ENCODE measurements around the gene MIPOL1.
"Not testable (repeated sequence)": the region's sequence is repeated elsewhere in the genome, so short reads cannot be mapped to it uniquely, and the experiment has no call there.

Gene MIPOL1

DNA sequence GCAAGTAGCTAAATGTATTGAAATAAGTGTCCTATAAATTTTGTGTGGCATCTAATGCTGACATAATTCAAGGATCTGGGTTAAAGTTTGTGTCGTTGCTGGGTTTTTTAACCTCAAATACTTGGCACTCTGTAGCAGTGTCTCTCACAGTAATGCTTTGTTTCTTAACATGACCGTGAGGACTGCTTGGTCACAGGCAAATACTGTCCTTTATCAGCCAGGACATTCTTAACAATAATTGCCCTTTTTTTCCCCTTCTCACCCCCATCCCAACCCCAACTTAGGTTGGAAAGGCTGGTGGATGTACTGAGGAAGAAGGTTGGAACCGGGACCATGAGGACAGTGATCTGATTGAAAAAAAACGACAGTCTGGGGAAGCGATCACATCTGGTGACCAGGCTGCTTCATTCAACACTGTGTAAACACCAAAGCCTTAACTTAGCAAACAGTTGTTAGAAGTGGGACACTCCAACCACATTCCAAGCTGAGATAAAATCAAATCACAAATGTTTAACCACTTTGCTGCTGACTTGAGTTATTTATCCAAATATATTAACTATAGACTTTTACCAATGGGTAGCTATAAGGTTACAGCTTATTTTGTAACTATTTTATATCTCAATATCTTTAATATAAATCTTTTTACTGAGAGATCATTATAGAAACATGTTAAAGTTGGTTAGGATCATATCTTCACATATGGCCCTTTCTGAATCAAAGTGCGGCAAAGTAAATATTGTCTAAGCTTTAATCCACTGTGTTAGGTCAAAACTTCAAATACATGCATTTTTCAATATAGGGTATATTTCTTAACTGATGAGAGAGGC is 349.1 kb downstream of the MIPOL1 start:
- DNase-seq (ENCODE audit: low read depth), result no peak

DNA sequence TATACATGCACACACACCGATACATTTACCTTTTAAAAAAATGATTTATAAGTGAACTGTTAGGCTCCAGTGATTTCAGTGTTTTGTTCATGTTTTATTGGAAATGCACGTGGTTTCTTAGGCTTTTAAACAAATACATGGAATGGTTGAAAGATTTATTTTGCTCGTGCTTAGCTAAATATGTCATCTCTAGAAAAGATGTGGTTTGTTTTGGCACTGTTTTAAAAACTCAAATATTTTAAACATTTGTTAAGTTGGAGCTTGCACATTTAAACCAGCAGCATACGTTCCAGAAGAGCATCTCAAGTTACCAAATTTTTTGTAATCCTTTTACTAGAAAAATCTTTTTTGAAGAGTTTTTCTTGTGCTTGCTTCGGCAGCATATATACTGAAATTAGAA is 352.8 kb downstream of the MIPOL1 start:
- no peak for DNase-seq (ENCODE audit: low read depth)

DNA sequence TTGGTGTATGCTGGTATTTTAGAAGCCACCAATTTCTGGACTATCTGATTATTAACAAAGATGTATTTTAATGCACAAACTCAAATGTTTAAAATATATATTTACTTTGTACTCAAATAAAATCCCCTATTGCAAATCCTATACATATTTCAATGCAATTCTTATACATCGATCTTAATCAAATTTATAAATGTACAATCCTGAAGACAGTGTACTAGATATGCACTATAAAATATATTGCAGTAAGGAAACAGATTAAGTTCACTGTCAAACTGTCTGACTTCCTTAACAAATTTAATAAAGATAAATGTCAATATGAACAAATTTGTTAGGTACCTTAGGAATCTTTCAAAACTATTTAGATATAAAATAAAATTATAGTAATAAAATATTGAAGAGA is 353.4 kb downstream of the MIPOL1 start:
- DNase-seq (ENCODE audit: low read depth), result no peak

DNA sequence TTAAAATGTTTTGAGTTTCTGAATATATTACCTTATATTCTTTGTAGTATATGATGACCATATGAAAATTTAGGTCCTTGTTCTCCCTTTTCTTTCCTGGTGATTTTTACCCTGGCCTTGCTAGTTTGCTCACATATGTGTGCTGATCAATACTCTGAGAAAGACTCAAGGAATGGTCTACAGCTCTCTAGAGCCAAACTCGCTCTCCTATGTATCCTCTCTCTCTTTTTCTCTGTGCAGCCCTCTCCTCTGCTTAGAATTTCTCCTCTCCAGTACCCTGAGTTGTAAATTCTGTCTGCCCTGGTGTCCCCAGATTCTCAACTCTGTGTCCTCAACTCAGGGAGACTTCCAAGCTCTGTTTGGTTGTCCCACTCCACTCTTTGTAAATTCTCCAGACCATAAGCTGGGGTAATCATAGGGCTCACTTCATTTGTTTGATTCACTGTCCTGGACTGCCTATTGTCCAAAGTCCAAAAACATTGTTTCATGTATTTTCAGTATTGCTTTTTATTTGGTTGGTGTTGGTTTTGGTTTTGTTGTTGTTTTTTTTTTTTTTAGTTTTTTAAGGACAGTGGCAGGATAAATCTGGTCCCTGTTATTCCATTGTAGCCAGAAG is 356.3 kb downstream of the MIPOL1 start:
- no peak for DNase-seq (ENCODE audit: low read depth)

DNA sequence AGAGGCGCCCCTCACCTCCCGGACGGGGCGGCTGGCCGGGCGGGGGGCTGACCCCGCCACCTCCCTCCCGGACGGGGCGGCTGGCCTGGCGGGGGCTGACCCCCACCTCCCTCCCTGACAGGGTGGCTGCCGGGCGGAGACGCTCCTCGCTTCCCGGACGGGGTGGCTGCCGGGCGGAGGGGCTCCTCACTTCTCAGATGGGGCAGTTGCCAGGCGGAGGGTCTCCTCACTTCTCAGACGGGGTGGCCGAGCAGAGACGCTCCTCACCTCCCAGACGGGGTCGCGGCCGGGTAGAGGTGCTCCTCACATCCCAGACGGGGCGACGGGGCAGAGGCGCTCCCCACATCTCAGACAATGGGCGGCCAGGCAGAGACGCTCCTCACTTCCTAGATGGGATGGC is 357.9 kb downstream of the MIPOL1 start:
- DNase-seq (ENCODE audit: low read depth), result not testable (repeated sequence)

DNA sequence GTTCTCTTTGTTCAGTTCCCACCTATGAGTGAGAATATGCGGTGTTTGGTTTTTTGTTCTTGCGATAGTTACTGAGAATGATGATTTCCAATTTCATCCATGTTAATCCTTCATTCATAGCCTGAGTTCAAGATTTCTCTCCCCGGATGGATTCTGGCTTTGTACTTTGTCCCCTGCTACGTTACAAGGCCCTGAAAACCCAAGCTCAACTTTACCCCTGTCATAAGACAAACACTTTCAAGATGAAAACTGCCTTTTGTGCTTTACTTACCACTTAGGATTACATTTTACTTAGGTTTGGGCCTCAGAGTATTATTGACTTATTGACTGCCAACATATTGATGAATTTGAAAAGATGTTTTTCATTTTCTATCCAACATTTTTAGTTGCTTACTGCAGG is 361.0 kb downstream of the MIPOL1 start:
- no peak for DNase-seq (ENCODE audit: low read depth)

DNA sequence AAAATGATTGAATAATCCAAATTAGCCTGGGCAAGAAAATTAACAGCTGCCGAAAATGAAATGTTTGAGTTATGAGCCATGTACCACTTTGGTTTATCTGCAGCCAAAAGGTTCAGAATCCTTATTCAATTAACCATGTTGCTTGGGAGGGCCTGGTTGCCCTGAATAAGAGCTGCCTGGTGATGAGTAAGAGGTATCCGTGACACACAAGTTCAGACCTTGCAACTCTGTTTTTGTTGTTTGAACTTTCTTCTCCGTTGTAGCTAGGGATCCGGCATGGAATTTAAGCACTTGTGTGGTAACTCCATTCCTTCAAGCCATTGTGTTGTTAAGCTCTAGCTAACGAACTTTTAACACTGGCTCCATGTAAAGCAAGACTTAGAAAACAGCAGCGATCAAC is 361.6 kb downstream of the MIPOL1 start:
- no peak for DNase-seq (ENCODE audit: low read depth)

DNA sequence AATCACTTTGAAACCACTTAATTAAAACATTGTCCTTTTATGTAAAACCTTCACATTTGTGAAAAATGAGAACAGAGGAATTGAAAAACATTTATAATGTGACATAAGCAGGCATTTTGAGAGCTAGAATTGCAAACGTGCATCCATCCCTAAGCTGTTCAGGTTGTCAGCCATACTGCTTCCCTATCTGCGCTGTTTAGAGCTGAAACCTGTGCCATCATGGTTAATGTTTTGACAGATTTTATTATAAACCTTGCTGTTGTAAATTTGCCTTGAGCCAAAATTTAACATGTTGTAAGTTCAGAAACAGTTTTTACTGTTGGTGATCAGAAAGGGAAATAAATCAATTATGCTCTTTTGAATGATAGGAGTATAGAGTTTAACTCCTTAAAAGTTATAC is 365.5 kb downstream of the MIPOL1 start:
- no peak for DNase-seq (ENCODE audit: low read depth)

DNA sequence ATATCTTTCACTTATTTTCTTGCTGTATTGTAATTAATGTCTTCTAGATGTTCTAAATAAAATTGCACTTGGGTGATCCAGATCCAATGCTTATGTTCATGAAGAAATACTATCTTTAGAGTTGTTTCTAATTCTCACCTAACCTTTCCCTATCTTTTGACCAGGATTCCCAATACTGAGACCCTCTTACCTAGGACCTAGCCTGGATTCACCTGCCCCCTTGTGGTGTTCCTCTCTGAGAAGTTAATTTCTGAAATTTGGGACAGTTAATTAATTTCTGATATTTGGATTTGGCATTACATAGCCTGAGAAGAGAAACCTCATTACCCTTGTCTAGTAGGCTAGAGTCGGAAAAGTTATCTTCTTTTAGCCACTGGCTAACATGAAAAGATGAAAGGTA is 367.8 kb downstream of the MIPOL1 start:
- no peak for DNase-seq (ENCODE audit: low read depth)

DNA sequence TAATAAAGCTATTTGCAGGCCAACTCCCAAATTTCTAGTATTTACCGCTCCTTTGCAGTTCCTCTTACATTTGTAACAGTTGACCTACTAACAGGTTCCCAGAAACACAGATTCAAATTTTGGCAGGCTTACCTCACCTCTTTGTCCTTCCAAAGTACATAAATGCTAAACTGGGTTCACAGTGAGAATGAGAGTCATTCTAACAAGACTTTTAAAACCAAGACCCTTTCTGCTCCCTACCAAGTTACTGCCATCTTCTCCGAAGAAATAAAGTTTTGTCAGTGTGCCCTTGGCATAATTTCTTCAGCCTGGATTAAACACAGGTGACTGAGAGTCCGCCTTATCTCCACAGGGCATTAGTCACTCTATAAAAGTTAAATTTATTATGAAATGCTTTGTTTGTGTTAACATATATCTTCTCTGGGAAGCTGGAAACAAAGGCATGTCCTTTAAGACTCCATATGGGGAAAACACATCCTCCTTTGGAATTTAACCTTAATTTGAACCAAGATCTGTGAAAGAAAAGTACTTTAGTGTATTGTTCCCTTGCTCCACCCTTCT is 369.2 kb downstream of the MIPOL1 start:
- no peak for DNase-seq (ENCODE audit: low read depth)

DNA sequence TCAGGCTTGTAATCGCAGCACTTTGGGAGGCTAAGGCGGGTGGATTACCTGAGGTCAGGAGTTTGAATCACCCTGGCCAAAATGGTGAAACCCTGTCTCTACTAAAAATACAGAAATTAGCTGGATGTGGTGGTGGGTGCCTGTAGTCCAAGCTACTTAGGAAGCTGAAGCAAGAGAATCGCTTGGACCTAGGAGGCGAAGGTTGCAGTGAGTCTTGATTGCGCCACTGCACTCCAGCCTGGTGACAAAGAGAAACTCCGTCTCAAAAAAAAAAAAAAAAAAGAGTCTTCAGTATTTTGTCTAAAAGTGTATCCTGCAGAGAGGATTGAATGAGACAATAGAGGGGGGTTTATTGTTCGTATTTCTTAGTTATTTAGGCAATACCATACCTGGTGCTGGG is 372.0 kb downstream of the MIPOL1 start:
- no peak for DNase-seq (ENCODE audit: low read depth)

DNA sequence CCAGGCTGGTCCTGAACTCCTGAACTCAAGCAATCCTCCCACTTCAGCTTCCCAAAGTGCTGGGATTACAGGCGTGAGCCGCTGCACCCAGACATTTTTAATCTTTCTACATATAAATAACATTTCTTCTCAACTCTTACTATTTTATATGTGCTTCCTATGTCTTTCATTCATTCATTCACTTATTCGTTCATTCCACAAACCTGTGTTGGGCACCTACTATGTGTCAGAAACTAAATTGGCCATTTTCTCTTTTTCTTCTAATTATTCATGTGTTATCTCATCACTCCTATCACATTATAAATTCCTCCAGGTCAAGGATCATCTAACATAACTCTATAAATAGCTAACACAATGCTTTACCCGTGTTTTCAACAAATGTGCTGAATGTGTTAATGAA is 373.7 kb downstream of the MIPOL1 start:
- no peak for DNase-seq (ENCODE audit: low read depth)

DNA sequence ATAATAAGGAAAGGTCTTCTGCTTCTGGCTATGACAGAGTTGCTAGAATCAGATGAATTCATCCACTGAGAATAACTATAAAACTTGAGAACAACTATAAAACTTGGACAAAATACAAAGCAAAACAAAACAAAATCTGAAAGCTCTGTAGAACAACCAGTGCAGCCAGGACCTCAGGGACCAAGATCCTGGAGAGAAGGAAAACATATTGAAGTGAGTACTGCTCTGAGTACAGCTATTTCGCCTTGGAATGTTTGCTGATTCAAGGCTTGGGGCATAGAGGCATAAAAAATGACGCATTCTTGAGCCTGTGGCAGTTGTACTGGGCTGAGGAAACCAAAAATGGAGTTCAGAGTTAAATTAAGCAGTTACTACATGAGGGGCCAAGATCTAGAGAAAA is 375.6 kb downstream of the MIPOL1 start:
- no peak for DNase-seq (ENCODE audit: low read depth)

DNA sequence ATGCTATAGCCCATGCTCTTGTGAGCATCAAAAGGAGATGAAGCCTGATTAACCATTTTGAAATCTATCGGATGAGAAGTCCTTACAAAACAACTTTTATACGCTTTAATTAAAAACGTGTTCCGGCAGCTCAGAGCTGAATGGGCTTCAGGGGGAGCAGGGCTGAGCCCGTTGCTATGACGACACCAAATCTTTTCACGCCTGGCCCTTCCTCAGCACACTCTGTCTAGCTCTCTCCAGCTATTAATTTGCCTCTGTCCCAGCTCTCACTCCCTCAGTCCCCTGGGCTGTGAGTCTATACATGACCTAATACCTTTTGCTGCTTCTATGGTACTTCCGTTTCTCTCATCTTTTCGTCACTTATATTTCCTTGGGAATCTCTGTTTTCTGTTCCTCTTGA is 381.5 kb downstream of the MIPOL1 start:
- no peak for DNase-seq (ENCODE audit: low read depth)

DNA sequence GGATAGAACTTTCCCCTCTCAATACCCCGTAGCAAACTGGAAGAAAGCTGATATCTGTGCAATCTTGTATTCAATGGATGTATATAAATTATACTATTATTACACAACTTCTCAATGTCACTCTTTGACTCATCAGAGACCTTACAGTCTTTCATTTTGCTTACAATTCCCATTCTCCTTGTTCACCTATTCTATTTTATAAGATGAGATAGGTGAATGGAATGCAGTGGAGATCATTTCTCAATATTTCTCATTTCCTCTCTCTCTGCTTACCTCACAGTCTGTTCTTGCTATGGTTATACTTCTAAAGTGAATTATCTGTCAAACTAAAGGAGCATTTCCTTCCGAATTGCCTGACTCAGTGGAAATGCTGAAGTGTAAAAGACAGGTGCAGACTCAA is 382.4 kb downstream of the MIPOL1 start:
- no peak for DNase-seq (ENCODE audit: low read depth)

DNA sequence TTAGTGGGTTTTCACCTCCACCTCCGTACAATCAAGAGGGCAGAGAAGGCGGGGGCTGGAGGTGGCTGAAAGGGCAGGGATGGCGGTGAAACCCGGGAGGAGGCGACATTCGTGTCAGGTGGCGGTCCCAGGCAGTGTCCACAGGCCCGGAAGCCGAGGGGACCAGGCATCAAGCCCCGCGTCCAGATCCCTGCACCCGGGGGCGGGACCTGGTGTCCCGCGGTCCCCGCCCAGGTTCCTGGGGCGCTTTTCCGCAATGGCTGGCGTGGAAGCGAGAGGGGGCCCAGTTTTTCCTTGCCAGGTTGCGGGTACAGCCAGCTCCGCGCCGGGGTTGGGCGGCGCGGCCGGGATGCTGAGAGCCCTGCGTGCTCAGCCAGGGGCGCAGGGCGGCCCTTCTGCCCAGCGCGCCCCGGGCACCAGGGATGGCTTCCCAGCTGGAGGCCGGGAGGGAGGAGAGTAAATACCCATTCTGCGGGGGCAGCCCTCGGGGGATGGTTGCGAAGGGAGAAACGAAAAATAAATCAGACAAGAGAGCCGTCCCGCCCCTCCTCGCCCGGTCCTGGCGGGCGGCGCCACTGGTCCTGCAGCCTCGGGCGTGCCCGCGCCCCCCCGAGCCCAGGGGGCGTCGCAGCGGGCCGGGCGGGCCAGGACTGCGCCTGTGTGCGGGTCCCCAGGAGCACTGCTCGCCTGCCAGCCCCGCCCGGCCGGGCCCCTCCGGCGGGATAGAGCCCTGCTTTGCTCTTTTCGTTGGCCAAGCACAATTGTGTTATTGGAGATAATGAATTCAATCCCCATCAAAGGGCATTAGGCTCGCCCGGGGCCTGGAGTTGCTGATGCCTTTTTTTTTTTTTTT is 385.8 kb downstream of the MIPOL1 start:
- DNase-seq (ENCODE audit: low read depth), result no peak

DNA sequence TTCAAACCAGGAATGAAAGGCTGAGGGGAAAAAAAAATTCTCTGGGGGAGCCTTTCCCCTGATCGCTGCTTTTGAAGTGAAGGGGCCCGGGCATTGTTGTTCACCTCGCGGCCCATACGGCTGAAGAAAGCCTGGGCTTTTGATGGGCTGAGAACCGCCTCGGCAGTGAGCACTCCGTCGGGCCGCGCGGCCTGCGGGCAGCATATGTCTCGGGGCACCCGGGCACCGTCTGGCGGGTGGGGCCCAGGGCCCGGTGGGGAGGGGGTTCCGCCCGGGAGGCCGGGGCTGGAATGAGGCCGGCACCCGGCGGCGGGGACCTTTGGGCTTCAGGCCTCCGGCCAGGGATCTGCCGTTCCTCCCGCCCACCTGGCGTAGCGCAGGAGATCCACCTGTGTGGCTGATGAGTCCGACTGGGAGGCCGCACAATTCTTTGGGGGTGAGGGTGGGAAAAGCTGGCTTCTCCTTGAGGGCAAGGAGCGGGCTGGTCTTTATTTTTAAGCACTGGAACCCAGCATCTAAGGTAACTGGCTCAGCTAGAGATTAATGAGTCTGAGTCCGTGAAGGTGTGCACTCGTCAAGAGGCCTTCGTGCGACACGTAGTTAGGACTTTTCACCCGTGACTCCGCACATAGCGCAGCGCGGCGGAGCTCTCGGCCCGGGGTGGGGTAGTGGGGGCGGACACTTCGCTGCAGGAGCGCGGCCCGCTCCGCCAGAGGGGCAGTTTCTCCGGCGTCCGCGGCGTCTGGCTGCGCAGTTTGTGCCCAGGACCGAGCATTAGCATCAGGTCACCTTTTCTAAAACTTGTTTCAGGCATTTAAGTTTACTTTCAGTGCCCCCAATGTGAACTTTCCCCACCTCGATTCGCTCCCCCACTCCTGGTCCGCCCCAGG is 386.7 kb downstream of the MIPOL1 start:
- DNase-seq (ENCODE audit: low read depth), result no peak

DNA sequence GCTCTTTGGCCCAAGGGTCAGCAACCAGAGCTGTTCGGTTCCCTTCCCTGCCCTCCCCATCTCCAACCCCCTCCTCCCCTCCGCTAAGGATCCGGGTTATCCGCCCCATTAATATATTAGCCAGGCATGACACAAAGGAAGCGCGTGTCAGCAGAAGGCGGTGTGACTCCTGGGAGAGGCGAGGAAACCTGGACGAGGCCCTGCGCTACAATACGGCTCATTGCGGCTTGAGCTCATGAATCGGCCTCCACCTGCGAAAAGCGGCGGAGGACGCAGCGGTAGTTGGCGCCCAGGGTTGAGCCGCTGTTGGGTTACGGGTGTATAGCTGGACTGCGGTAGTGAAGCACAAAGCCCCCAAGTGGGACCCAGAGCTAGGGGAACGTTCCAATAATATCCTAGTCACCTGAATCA is 387.4 kb downstream of the MIPOL1 start:
- DNase-seq (ENCODE audit: low read depth), result no peak

DNA sequence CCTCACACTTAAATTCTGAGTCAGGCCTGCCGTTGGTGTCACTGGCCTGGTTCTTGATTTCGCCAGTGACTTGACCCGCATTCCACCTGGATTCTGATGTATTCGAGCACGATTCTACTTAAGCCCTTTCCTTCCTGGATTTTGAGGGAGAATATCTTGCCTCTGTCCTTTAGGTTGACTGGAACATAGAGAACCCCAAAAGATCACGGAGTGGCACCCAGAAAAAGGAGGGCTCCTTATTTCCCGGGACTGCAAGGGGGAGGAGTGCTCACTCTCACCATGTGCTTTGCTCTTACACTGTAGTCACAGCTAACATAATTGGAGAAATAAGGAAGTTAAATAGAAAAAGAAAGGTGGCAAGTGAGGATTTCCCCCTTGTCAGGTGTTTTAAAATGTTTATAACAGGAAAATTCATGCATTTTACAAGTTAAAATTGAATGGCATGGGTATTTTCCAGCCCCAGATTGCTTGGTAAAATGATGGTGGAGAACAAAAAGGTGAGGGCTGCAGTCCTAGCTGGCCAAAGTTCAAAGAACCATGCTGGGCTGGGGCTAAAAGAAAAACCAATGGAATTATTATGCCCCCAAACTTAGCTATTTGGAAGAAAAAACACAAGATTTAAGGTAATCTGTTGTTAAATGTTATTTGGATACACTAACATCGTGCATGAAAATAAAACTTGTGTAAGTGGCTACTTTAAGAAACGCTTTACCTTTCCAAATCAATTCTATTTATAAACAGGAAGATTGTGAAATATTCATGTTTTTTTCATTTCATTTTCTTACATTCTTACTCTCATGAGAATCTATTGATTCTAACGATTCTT is 388.4 kb downstream of the MIPOL1 start:
- no peak for DNase-seq (ENCODE audit: low read depth)

DNA sequence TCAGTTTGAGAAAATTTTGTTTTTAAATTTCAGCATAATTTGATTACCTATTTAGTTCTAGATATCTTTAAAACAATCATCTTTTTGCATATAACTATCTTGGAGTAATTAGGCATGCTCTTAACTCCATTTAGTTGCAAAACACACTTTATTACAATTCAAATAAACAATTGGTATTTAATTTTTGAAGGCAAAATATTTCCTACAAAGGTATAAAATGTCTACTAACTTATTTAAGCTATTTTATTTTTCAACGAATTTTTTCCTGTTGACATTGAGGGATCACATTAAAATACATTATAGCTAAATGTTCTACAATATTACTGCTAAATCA is 389.0 kb downstream of the MIPOL1 start:
- no peak for DNase-seq (ENCODE audit: low read depth)
